Transverse colon (tissue), 4 donors: ENCODE measurements around the gene ZDHHC7.

Source experiments
- CTCF ChIP-seq, 5 experiments: fragments of 200-600 bp in 3 of 5; fragments of 450-650 bp in 2 of 5; sonication (generic) in 3 of 5; IDR thresholded peaks; 1 replicate in 2 of 5; 2 replicates in 3 of 5; pipeline ENCODE4 v1.5.1; 2016 to 2017; ENCODE audit warnings: antibody characterized with exemption in 5 of 5, inconsistent platforms in 3 of 5, mild to moderate bottlenecking in 2 of 5, moderate library complexity in 1 of 5
- POLR2A ChIP-seq: fragments of 450-650 bp; IDR thresholded peaks from one replicate; pipeline ENCODE4 v1.6.1; 2016; ENCODE audit warnings: antibody characterized with exemption, mild to moderate bottlenecking, moderate library complexity
- POLR2AphosphoS5 ChIP-seq, 3 donors: sonication (generic); formaldehyde crosslinking; IDR thresholded peaks; one replicate each; pipeline ENCODE4 v1.6.1; 2016; ENCODE audit warnings: antibody characterized with exemption in 3 of 3

GRCh38 chr16:84957192-84957591, 54.1 kb downstream of the ZDHHC7 start:
- no peak for TF ChIP-seq POLR2A
- TF ChIP-seq CTCF (IDR thresholded peaks at IDR 0.05): no peak
- no peak for TF ChIP-seq POLR2AphosphoS5 (IDR thresholded peaks at IDR 0.05)
